ENCODE results near the gene CHTOP. TPM values are rescaled to one million over a fixed set of nuclear protein-coding genes. Genes with fewer than 3 reads are reported as not detected.
A peak's percentile ranks its signal among the peaks of the same experiment; 100 is the strongest.

The CHTOP gene
- total and polyA plus RNA-seq, 4 donors: 51.2 to 76.6 (median 58.4) TPM

DNA sequence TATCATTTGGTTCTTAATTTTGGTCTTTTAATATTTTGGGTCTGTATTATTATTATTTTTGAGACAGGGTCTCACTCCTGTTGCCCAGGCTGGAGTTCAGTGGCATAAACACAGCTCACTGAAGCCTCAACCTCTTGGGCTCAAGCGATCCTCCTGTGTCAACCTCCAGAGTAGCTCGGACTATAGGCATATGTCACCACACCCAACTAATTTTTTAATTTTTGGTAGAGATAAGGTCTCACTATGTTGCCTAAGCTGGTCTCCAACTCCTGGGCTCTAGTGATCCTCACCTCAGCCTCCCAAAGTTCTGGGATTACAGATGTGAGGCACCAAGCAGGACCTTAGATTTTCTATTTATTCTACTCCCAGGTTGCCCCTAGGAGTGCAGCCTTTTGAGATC lies 39.6 kb downstream of the CHTOP start:
- H3K4me3 ChIP-seq: no peak overlapping the region
- no peak overlapping the region for H3K27ac ChIP-seq (ENCODE audit: low read depth in 1 of 2, low read length in 1 of 2)
- H3K4me1 ChIP-seq (ENCODE audit: control insufficient read depth in 5 of 5, insufficient read depth in 5 of 5, low read length in 5 of 5): peaks cover 3 to 23% (median 8%) of the 10 kb centered on the region in 5 donors
- peaks cover 0 to 11% (median 3%) of the 10 kb centered on the region in 4 donors for H3K36me3 ChIP-seq (ENCODE audit: control insufficient read depth in 4 of 4, insufficient read depth in 4 of 4, low read length in 4 of 4)
- no peak for DNase-seq
- H3K9ac ChIP-seq (ENCODE audit: insufficient read depth in 1 of 2, low read length in 2 of 2): no peak overlapping the region
- no peak for TF ChIP-seq CTCF (IDR thresholded peaks at IDR 0.05; ENCODE audit: control extremely low read depth, extremely low read depth)
- ATAC-seq (ENCODE audit: insufficient read depth, low FRiP score): no peak
- H3K9me3 ChIP-seq (ENCODE audit: control insufficient read depth in 4 of 4, insufficient read depth in 3 of 4, low read length in 3 of 4): no peaks in the 10 kb centered on the region
- peaks cover 0 to 8% (median 7%) of the 10 kb centered on the region in 3 donors for H3K27me3 ChIP-seq (ENCODE audit: control insufficient read depth in 3 of 3, insufficient read depth in 3 of 3, low read length in 2 of 3)
- WGBS, 2 donors: 95 to 100% methylated on average over 2 of the region's 2 CpGs

GRCh38 chr1:153677718-153678518 lies 44.1 kb downstream of the CHTOP start:
- Histone ChIP-seq H3K27me3 (ENCODE audit: control insufficient read depth in 3 of 3, insufficient read depth in 3 of 3, low read length in 2 of 3) (peaks cover 0 to 40% (median 32%) of the 10 kb centered on the region in 3 donors), H3K27ac (ENCODE audit: low read depth in 1 of 2, low read length in 1 of 2) (peak overlapping the region in 1 of 2 donors; percentile 86), H3K4me1 (ENCODE audit: control insufficient read depth in 5 of 5, insufficient read depth in 5 of 5, low read length in 5 of 5) (peaks cover 0 to 25% (median 2%) of the 10 kb centered on the region in 5 donors), H3K9me3 (ENCODE audit: control insufficient read depth in 4 of 4, insufficient read depth in 3 of 4, low read length in 3 of 4) (no peaks in the 10 kb centered on the region), H3K36me3 (ENCODE audit: control insufficient read depth in 4 of 4, insufficient read depth in 4 of 4, low read length in 4 of 4) (peaks cover 0 to 5% (median 0%) of the 10 kb centered on the region in 4 donors), H3K9ac (ENCODE audit: insufficient read depth in 1 of 2, low read length in 2 of 2) (no peak overlapping the region), H3K4me3 (peak overlapping the region; percentile 91)
- ATAC-seq (ENCODE audit: insufficient read depth, low FRiP score) (peak; percentile 54), DNase-seq (peak; percentile 50 to 64 (median 63))
- WGBS, 2 donors: 3 to 5% methylated on average over 29 of the region's 29 CpGs
- peak; percentile 78 for TF ChIP-seq CTCF (IDR thresholded peaks at IDR 0.05; ENCODE audit: control extremely low read depth, extremely low read depth)

DNA sequence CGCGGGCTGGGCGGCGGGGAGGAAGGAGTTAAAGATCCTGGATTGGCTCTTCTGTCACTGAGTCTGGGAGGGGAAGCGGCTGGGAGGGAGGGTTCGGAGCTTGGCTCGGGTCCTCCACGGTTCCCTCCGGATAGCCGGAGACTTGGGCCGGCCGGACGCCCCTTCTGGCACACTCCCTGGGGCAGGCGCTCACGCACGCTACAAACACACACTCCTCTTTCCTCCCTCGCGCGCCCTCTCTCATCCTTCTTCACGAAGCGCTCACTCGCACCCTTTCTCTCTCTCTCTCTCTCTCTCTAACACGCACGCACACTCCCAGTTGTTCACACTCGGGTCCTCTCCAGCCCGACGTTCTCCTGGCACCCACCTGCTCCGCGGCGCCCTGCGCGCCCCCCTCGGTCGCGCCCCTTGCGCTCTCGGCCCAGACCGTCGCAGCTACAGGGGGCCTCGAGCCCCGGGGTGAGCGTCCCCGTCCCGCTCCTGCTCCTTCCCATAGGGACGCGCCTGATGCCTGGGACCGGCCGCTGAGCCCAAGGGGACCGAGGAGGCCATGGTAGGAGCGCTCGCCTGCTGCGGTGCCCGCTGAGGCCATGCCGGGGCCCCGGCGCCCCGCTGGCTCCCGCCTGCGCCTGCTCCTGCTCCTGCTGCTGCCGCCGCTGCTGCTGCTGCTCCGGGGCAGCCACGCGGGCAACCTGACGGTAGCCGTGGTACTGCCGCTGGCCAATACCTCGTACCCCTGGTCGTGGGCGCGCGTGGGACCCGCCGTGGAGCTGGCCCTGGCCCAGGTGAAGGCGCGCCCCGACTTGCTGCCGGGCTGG lies 44.9 kb downstream of the CHTOP start, which contains the start of gene NPR1:
NPR1 (plus strand) TSS at position 170 of the 818 bp plus-strand sequence; CDS start at position 591, 421 bp downstream.
- Histone ChIP-seq H3K9ac (ENCODE audit: insufficient read depth in 1 of 2, low read length in 2 of 2) (no peak within 1 kb of the TSS), H3K27me3 (ENCODE audit: control insufficient read depth in 3 of 3, insufficient read depth in 3 of 3, low read length in 2 of 3) (peaks cover 0 to 40% (median 32%) of the 10 kb centered on the region in 3 donors), H3K36me3 (ENCODE audit: control insufficient read depth in 4 of 4, insufficient read depth in 4 of 4, low read length in 4 of 4) (peaks cover 0 to 5% (median 0%) of the 10 kb centered on the region in 4 donors), H3K4me1 (ENCODE audit: control insufficient read depth in 5 of 5, insufficient read depth in 5 of 5, low read length in 5 of 5) (peaks cover 0 to 25% (median 2%) of the 10 kb centered on the region in 5 donors), H3K27ac (ENCODE audit: low read depth in 1 of 2, low read length in 1 of 2) (peak within 1 kb of the TSS; percentile 24 to 86), H3K4me3 (peak within 1 kb of the TSS; percentile 91), H3K9me3 (ENCODE audit: control insufficient read depth in 4 of 4, insufficient read depth in 3 of 4, low read length in 3 of 4) (no peaks in the 10 kb centered on the region)
- DNase-seq (peak; percentile 52 to 69 (median 56)), ATAC-seq (ENCODE audit: insufficient read depth, low FRiP score) (peak; percentile 59)
- WGBS, 2 donors: 1% methylated on average over 63 to 78 of the region's 78 CpGs
- TF ChIP-seq CTCF (IDR thresholded peaks at IDR 0.05; ENCODE audit: control extremely low read depth, extremely low read depth): no peak

All from lung (tissue), 12 donors.